Nucleus accumbens (tissue), 56 donors: ENCODE results near the gene NUP42.
"Not testable (repeated sequence)": the region's sequence is repeated elsewhere in the genome, so short reads cannot be mapped to it uniquely, and the experiment has no call there.

ENCODE experiments used
- DNase-seq, 56 donors: peaks; one replicate each; lab custom pipeline; 2025; lab: John Stamatoyannopoulos, UW

NUP42 gene

DNA sequence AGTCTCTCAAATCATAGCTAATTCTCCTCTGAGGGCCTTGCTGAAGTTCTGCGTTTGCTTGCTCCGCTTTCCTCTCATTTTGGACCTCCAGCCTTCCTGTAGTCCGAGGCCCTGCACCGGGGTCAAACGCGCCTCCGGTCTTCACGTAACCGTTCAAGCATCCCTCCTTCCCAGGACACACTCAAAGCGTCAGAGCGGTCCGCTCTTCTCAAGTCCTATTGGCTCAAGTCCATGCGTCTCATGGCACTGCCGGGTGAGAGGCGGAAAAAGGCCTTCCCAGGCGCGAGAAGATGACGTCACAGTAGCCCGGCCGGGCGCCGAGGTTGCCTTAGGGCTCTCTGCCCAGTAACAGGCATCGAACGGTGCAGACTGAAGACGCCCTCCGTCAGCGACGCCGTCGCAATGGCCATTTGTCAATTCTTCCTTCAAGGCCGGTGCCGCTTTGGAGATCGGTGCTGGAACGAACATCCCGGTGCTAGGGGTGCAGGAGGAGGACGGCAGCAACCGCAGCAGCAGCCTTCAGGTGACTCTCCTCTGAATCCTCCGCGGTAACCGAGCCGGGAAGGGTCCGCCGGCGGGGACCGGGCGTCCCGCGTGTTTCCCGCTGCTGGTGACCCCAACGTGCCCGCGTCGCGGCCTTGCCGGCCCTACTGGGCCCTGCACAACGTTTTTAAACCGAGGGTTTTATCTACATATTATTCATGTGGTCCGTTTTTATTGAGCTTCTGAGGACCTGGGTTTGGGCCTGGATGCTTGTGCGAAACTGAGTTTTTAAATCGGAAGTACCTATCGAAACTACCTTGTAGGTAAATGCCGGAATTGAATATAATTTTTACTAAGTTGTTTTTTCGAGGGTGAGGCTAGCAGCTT, at the start of gene NUP42:
Gene NUP42, plus strand, starts transcription at position 365 of the 870 bp plus-strand sequence. Its CDS starts 38 bp downstream, at position 403.
- DNase-seq = peak; percentile 29 to 95 (median 88)

DNA sequence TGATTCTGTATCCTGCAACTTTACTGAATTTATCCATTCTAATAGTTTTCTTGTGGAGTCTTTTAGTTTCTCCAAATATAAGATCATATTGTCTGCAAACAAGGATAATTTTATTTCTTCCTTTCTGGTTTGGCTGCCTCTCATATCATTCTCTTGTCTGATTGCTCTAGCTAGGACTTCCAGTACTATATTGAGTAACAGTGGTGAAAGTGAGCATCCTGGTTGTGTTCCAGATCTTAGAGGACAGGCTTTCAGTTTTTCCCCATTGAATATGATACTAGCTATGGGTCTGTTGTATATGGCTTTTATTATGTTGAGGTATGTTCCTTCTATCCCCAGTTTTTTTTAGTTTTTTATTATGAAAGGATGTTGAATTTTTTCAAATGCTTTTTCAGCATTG, 48.1 kb upstream of the NUP42 start:
- no peak for DNase-seq

- no peak for DNase-seq
These were observed 46.1 kb upstream of the NUP42 start for GRCh38 chr7:23135755-23136154.

DNA sequence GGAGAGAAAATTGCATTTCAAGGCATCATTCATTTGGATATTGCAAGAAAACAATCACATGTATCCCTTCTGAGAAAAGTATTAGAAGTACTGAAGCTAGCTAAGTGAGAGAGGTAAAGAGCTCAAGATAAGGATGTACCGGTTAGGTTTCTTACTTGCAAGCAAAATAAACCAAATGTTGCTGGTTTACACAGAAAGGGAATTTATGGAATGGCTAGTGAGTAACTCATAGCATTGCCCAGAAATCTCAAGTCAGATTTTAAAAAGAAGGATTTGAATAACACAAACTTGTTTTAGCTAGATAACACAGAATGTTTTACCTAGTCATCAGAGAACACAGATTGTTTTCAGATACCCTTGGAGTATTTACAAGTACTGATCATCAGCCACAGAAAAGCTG, 45.6 kb upstream of the NUP42 start:
- DNase-seq = no peak

DNA sequence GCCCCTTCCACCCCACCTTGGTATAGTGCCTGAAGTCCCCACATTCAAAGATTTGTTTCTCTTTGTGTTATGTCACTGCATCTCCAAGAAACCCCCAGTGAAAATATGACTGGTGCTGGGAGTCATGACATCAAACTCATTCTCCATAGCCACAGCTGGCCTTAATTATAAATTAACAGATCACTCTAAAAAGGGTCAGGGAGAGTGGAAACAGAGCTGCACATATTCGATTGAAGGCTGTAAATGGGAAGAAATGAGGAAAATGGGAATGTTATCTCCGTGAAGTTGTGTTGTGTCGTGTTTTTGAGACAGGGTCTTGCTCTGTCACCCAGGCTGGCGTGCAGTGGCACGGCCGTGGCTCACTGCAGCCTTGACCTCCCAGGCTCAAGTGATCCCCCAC, 24.2 kb upstream of the NUP42 start:
- DNase-seq = no peak

DNA sequence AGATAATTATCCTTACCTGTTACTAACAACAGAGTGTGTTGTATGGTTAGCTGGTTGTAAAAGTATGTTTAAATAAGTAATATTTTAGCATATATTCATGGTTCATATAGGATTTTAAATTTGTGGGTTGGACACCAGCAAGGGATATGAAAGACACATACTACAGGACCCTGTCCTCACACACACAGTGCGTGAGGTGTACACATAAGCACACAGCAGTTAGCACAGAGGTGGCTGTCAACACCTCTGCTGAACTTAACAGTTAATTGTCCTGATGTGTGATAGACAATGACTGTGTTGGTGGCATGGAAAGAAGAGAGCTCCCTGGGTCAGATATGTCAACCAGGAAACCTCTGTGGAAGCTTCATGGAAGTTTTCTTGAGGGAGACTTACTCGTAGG, 23.3 kb upstream of the NUP42 start:
- no peak for DNase-seq

DNA sequence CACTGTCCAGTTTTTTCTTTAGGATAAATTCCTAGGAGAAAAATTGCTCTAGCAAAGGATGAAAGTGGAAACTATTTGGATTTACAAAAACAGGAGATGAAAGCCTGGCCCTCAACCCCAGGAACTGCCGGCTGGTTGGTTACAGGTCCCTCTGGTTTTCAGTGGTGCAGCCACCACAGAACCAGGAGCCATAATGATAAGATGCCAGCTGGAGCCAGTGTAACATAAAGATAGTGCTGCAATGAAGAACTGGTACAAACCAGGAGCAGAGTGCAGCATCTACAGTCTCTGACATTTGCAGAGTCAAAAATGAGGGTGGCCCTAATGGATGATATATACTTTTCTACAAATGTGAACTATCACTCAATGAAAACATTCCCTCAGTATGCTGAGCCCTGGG, 20.4 kb upstream of the NUP42 start:
- DNase-seq = no peak

DNA sequence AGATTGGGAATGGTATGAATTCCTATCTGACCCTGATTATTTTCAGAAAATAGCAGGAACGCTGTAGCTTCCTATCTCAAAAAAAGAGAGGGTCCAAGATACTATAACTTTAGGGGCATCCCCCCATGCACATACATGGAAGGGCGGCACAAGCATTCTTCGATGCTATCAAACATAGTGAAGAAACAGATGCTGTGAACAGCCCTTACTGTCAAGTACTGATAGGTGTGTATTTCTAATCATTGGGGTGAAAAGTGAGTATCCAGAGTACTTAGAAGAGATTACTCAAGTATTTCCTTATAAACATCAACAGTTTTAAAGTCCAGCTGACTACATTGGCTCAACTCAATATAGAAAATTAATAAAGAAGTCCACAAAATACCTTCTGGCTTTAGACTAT, 17.0 kb upstream of the NUP42 start:
- no peak for DNase-seq

DNA sequence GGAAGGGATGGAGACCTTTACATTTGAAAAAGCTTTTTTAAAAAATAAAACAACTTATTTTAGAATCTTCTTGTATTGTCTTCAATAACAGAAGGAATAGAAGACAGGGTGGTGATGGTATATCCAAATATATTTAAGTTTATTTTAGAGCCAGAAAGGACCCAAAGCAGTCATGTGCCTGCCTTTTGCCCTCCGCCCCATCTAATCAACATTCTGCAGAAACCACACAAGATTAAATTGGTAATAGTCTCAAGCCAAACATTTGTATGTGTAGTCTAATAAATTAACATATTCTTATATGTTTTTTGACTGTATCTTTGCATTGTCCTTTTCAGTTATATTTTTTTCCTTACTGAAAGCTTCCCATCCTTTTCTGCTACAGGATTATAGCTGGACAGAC, 16.5 kb upstream of the NUP42 start:
- no peak for DNase-seq

- DNase-seq = no peak
These were observed 14.2 kb upstream of the NUP42 start for GRCh38 chr7:23167691-23168090.

- DNase-seq = no peak
These were observed 13.6 kb upstream of the NUP42 start for GRCh38 chr7:23168111-23168885.

DNA sequence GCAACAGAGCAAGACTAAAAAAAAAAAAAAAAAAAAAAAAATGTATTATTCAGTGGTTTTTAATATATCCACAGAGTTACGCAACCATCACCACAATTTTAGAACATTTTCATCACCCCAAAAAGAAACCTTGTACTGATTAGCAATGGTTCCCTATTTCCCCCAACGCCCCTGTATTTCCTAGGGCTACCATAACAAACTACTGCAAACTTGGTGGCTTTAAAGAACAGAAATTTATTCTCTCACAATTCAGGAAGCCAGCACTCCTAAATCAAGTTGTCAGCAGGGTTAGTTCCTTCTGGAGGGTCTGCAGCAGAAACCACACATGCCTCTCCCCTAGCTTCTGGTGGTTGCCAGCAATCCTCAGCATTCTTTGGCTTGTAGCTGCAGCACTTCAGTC, 5.9 kb upstream of the NUP42 start:
- no peak for DNase-seq

DNA sequence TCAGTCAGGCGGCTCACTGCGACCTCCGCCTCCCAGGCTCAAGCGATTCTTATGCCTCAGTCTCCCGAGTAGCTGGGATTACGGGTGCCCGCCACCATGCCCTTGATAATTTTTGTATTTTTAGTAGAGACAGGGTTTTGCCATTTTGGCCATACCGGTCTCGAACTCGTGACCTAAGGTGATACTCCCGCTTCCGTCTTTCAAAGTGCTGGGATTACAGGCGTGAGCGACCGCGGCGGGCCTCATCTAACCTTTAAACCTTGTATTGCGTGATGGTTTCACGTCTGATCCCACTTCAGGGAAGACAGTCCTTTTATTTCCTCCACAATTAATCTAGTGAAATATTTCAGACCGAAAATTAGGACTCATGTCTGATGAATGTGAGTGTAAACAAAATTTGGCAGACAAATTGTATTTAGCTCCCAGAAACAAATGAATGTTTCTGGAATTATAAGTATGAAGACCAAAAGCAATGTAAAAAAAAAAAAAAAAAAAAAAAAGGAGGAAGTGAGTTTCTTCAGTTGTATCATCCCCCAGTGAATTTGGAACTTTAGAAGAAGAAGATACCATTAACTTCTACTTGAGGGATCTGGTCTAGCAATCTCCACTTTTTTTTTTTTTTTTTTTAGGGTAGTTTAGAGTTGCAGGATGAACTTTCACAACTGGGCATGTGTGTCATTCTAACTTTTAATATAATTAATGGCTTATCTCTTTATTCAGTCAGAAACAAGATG, 1.6 kb downstream of the NUP42 start:
- no peak for DNase-seq

- no peak for DNase-seq
These were observed 2.4 kb downstream of the NUP42 start for GRCh38 chr7:23184291-23184690.

GRCh38 chr7:23184709-23185359, 3.0 kb downstream of the NUP42 start:
- DNase-seq = peak in 36 of 56 donors; percentile 2 to 79 (median 35)

DNA sequence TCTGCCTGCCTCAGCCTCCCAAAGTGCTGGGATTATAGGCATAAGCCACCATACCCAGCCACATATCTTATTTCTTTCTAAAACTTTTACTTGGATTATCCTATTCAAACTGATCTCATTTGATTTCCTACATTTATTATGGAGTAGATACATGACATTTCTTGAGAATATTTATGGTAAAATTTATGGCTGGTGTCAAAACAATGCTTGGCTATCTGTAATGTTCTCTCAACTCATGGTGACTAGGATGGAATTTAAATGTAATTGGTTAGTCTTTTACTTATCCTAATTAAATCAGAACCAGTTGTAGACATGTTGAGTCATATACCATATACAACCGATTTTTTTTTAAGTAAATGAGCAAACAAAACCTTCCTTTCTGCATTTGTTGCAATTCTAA, 4.1 kb downstream of the NUP42 start:
- no peak for DNase-seq

DNA sequence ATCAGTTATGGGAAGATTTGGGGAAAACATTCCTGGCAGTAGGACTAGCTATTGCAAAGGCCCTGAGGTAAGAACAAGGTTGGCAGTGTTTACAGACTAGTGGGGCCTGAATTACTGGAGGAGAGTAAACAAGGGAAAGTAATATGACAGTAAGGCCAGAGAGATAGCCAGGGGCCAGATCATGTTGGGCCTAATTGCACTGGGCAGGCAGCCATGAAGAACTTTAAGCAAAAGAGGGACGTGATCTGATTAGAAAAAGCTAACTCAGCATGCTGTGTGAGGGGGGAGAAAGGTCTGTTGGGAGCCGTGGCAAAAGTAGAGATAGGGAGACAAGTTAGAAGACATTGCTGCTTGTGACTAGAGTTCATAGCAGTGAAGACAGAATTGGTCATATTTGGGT, 9.2 kb downstream of the NUP42 start:
- no peak for DNase-seq

DNA sequence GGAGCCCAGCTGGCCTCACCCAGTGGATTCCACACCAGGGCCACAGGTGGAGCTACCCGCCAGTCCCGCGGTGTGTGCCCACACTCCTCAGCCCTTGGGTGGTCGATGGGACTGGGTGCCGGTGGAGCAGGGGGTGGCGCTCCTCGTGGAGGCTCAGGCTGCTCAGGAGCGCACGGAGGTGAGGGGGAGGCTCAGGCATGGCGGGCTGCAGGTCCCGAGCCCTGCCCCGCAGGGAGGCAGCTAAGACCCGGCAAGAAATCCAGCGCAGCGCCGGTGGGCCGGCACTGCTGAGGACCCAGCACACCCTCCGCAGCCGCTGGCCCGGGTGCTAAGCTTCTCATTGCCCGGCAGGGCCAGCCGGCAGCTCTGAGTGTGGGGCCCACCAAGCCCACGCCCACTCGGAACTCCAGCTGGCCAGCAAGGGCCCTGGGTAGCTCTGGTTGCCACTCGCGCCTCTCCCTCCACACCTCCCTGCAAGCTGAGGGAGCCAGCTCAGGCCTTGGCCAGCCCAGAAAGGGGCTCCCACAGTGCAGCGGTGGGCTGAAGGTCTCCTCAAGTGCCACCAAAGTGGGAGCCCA, 11.9 kb downstream of the NUP42 start:
- not testable (repeated sequence) for DNase-seq

- DNase-seq = no peak
These were observed 14.5 kb downstream of the NUP42 start for GRCh38 chr7:23196306-23196705.

- not testable (repeated sequence) for DNase-seq
These were observed 15.9 kb downstream of the NUP42 start for GRCh38 chr7:23197745-23198144.
